Spleen (tissue), 11 donors: Measurements from ENCODE around the gene RPLP2. TPM values are rescaled to one million over a fixed set of nuclear protein-coding genes. Genes with fewer than 3 reads are reported as not detected.

Experiments used
- DNase-seq: peaks from one replicate; pipeline ENCODE4 v3.0.0-alpha.2; 2020
- H3K27ac ChIP-seq, 8 donors: fragments of 200-600 bp; sonication (generic) in 7 of 8; 1 replicate in 4 of 8; 2 replicates in 4 of 8; pipeline versions ENCODE4 v1.5.0 to v1.8.0; 2016 to 2021; ENCODE audit warnings: inconsistent platforms in 4 of 8, mild to moderate bottlenecking in 4 of 8, moderate library complexity in 1 of 8
- H3K27me3 ChIP-seq, 7 donors: fragments of 200-600 bp; sonication (generic) in 6 of 7; replicated peaks in 1 of 7; 1 replicate in 4 of 7; 2 replicates in 3 of 7; pipeline versions ENCODE4 v1.5.0 to v1.8.0; 2016 to 2021; ENCODE audit warnings: inconsistent platforms in 3 of 7, mild to moderate bottlenecking in 1 of 7
- H3K36me3 ChIP-seq, 6 donors: fragments of 200-600 bp; sonication (generic) in 5 of 6; 1 replicate in 4 of 6; 2 replicates in 2 of 6; pipeline versions ENCODE4 v1.5.0 to v1.8.0; 2016 to 2021; ENCODE audit warnings: inconsistent platforms in 2 of 6
- H3K4me1 ChIP-seq, 6 donors: fragments of 200-600 bp; sonication (generic) in 5 of 6; 1 replicate in 3 of 6; 2 replicates in 3 of 6; pipeline versions ENCODE4 v1.5.0 to v1.8.0; 2016 to 2021; ENCODE audit warnings: inconsistent platforms in 3 of 6
- H3K4me3 ChIP-seq, 8 donors: fragments of 200-600 bp; sonication (generic) in 7 of 8; 1 replicate in 4 of 8; 2 replicates in 4 of 8; pipeline versions ENCODE4 v1.5.0 to v1.8.0; 2016 to 2021; ENCODE audit warnings: inconsistent platforms in 4 of 8, mild to moderate bottlenecking in 4 of 8, moderate library complexity in 2 of 8
- H3K9me3 ChIP-seq, 8 donors: fragments of 200-600 bp; sonication (generic) in 7 of 8; 1 replicate in 4 of 8; 2 replicates in 4 of 8; pipeline versions ENCODE4 v1.5.0 to v1.8.0; 2016 to 2021; ENCODE audit warnings: inconsistent platforms in 4 of 8
- POLR2A ChIP-seq, 3 donors: fragments of 450-650 bp; IDR thresholded peaks; one replicate each; pipeline ENCODE4 v1.5.1; 2017; ENCODE audit warnings: antibody characterized with exemption in 3 of 3, mild to moderate bottlenecking in 1 of 3
- POLR2AphosphoS5 ChIP-seq, 3 donors: sonication (generic); formaldehyde crosslinking; IDR thresholded peaks; one replicate each; pipeline ENCODE4 v1.5.1; 2017; ENCODE audit warnings: antibody characterized with exemption in 3 of 3
- WGBS, 5 donors: extraction: QIAGEN DNeasy Blood & Tissue Kit in 3 of 5; methylation state at CpG; one replicate each; pipeline versions ENCODE4 v1.1.5 to v1.1.7; 2013 to 2018; 5-methylcytosine and 5-hydroxymethylcytosine counted together
- intact Hi-C: fragments of 100-400 bp; cut with DNase I; formaldehyde crosslinking; loops from one replicate; pipeline ENCODE4 v1.15.0; 2023; ENCODE audit warnings: low total_unique reads
- polyA plus RNA-seq, 3 donors: library from polyadenylated mRNA; stranded (reverse); fragments of 200-250 nt; gene quantifications; one replicate each; pipeline ENCODE4 v1.2.1, GENCODE V29; 2013
- total RNA-seq, 7 donors: library from RNA; depleted of rRNA in 3 of 7; stranded (reverse); fragments of >200 nt in 3 of 7; fragmentation: NEBNext Ultra II Directional in 4 of 7; extraction: Animal tissue kit (Norgen Biotek cat#: 25700) in 4 of 7; gene quantifications; one replicate each; pipeline versions ENCODE4 v1.1.0 to v1.2.1, GENCODE V29; 2016 to 2021
- TF ChIP-seq, protein P1 (sequence below), 11 experiments: fragments of 200-600 bp in 7 of 11; fragments of 450-650 bp in 4 of 11; sonication (generic) in 4 of 11; IDR thresholded peaks in 8 of 11; conservative IDR thresholded peaks in 3 of 11; 1 replicate in 7 of 11; 2 replicates in 4 of 11; pipeline versions ENCODE4 v1.4.0 to v1.8.0; 2016 to 2021; ENCODE audit warnings: antibody characterized with exemption in 11 of 11, inconsistent platforms in 4 of 11, mild to moderate bottlenecking in 1 of 11
- donor health status: healthy with polysubstance abuse.
- donor health status: DM: no; HTN: no; CAD: no; lungs with moderate emphysema.
- donor health status: DM: no; HTN: no; CAD: no.
- donor health status: Bipolar disorder and iron deficiency.
- donor health status: healthy.
- donor health status: DM: no; HTN: no; CAD: no.
- donor health status: DM: yes; HTN: yes; CAD: no.

RPLP2 gene
- total and polyA plus RNA-seq, 10 donors, result 514 to 3,944 (median 2,380) TPM

DNA sequence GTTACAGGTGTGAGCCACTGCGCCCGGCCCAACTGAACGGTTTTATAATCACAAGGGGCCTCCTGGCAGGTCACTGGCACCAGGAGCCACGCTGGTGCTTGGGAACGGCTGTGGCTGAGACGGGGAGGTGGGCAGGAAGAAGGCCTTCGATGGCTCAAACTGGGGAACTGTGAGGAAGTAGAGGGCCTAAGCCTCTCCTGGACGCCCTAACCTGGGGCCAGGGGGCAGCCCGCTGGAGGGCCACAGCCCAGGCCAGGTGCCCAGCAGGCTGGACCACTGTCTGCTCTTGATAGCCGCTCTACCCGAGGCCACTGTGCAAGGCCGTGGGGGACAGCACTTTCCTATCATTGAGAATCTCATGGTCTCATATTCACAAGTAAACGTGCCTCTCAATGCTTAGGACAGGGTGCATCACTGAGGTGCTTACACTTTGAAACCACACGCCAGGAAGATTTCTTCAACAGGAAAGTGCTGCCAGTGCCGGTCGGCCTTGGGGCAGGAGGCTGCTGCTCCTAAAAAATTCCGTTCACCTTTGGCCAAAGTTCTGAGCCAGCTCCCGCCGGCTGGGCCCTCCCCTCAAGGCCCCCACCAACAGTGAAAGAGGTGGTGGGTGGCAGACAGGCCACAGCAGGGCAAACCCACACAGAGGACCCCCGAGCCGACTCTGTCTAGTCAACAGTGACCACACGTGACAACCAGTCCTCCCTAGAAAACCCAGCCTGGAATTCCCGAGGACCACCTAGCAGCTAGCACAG is 39.7 kb upstream of the RPLP2 start:
- Histone ChIP-seq H3K4me3 (no peak overlapping the region), H3K4me1 (peaks cover 0 to 27% (median 11%) of the 10 kb centered on the region in 6 donors), H3K9me3 (no peaks in the 10 kb centered on the region), H3K27me3 (no peaks in the 10 kb centered on the region), H3K36me3 (peaks cover 0 to 98% (median 59%) of the 10 kb centered on the region in 6 donors), H3K27ac (no peak overlapping the region)
- TF ChIP-seq POLR2AphosphoS5 (IDR thresholded peaks at IDR 0.05), result peak in 1 of 3 donors; percentile 9
- no peak for TF ChIP-seq POLR2A (IDR thresholded peaks at IDR 0.05)
- TF ChIP-seq, protein P1, sequence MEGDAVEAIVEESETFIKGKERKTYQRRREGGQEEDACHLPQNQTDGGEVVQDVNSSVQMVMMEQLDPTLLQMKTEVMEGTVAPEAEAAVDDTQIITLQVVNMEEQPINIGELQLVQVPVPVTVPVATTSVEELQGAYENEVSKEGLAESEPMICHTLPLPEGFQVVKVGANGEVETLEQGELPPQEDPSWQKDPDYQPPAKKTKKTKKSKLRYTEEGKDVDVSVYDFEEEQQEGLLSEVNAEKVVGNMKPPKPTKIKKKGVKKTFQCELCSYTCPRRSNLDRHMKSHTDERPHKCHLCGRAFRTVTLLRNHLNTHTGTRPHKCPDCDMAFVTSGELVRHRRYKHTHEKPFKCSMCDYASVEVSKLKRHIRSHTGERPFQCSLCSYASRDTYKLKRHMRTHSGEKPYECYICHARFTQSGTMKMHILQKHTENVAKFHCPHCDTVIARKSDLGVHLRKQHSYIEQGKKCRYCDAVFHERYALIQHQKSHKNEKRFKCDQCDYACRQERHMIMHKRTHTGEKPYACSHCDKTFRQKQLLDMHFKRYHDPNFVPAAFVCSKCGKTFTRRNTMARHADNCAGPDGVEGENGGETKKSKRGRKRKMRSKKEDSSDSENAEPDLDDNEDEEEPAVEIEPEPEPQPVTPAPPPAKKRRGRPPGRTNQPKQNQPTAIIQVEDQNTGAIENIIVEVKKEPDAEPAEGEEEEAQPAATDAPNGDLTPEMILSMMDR (IDR thresholded peaks at IDR 0.05 in 8 of 11, conservative IDR thresholded peaks at IDR 0.05 in 3 of 11), result no peak
- no peak for DNase-seq
- intact Hi-C loops, result no loop called here
- 84 to 91% (median 88%) methylated on average over 12 to 23 of the region's 23 CpGs for WGBS, 5 donors

DNA sequence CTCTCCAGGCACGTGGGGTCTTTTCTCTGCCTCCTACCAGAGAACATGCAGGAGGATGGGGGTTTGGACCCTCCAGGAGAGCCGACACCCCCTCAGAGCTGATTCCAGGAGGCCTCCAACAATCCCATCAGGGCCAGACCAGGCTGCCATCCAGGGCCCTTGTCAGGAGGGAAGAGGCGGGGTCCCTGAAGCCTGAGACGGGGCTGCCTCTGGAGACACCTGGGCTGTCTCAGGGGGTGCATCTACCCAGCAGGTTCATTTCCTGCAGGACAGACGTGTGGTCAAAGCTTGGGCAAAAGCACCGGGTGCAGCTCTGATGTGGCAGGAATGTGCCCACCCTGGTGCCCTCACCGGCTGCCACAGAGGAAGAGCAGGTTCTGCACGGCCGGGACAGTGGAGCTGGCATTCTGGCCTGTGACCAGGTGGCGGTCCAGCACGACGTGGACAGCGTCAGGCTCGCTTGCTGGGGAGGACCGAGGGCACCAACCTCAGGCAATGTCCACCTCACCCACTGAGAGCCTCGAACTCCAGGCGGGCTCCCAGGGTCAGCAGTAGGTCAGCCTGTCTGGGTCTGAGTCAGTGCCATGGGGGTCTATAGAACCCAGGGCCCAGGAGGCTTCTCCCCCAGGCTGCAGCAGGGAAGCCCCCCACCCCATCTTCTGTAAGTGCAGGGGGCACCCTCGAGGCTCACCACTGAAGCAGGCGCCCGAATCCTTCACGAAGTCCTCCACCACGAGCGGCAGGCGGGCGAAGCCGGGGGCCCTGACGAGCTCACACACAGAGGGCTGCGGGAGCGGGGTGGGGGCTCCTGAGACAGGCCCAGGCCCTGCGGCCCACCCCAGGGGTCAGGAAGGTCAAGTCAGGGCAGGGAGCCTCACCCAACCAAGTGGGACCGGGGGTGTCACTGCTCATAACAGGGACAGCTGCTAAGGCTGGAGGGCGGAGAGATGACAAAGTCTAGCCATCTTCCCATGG is 38.8 kb upstream of the RPLP2 start:
- Histone ChIP-seq H3K27me3 (no peaks in the 10 kb centered on the region), H3K27ac (no peak overlapping the region), H3K36me3 (peaks cover 0 to 90% (median 54%) of the 10 kb centered on the region in 6 donors), H3K4me3 (no peak overlapping the region), H3K4me1 (peaks cover under 1 to 31% (median 20%) of the 10 kb centered on the region in 6 donors), H3K9me3 (no peaks in the 10 kb centered on the region)
- WGBS, 5 donors, result 86 to 95% (median 93%) methylated on average over 21 to 32 of the region's 32 CpGs
- no peak for DNase-seq
- intact Hi-C loops, result no loop called here
- TF ChIP-seq POLR2AphosphoS5 (IDR thresholded peaks at IDR 0.05) (peak in 1 of 3 donors; percentile 46), POLR2A (IDR thresholded peaks at IDR 0.05) (no peak)
- TF ChIP-seq, protein P1 (IDR thresholded peaks at IDR 0.05 in 8 of 11, conservative IDR thresholded peaks at IDR 0.05 in 3 of 11), result no peak

DNA sequence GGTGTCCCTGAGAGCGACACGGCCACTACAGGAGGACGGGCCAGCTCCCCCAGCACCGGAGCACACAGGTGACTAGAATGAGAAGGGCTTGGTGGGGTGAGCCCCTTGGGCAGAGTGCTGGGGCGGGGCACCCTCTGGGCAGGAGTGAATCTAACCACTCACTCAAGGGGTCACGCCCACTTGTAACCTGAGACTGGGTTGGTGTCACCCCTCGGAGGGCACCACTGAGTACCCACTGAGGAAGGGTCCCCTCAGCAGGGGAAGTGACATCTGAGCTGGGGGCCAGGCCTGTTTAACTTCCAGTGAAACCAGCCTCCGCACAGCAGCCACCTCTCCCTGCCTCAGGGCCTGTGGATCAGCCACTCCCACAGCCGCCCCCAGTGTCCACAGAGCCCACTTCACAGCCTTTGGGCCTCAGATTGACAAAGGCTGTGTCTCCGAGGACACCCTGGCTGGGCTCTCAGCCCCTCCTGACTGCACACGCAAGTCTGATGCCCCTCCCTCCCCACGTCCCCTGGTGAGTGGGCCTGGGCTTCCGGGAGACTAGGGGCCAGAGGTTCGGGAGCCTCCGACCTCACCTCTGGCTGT is 38.1 kb upstream of the RPLP2 start:
- no peak overlapping the region for H3K4me3 ChIP-seq
- intact Hi-C loops, result no loop called here
- DNase-seq, result no peak
- 85 to 94% (median 91%) methylated on average over 8 to 15 of the region's 15 CpGs for WGBS, 5 donors
- H3K4me1 ChIP-seq, result peaks cover 9 to 39% (median 28%) of the 10 kb centered on the region in 6 donors
- H3K27me3 ChIP-seq, result no peaks in the 10 kb centered on the region
- TF ChIP-seq POLR2AphosphoS5 (IDR thresholded peaks at IDR 0.05), result no peak
- TF ChIP-seq, protein P1 (IDR thresholded peaks at IDR 0.05 in 8 of 11, conservative IDR thresholded peaks at IDR 0.05 in 3 of 11), result no peak
- no peak for TF ChIP-seq POLR2A (IDR thresholded peaks at IDR 0.05)
- H3K36me3 ChIP-seq, result peaks cover 0 to 82% (median 46%) of the 10 kb centered on the region in 6 donors
- no peak overlapping the region for H3K27ac ChIP-seq
- no peaks in the 10 kb centered on the region for H3K9me3 ChIP-seq
